Measurements from ENCODE around the gene RNASE1.

Gene RNASE1

DNA sequence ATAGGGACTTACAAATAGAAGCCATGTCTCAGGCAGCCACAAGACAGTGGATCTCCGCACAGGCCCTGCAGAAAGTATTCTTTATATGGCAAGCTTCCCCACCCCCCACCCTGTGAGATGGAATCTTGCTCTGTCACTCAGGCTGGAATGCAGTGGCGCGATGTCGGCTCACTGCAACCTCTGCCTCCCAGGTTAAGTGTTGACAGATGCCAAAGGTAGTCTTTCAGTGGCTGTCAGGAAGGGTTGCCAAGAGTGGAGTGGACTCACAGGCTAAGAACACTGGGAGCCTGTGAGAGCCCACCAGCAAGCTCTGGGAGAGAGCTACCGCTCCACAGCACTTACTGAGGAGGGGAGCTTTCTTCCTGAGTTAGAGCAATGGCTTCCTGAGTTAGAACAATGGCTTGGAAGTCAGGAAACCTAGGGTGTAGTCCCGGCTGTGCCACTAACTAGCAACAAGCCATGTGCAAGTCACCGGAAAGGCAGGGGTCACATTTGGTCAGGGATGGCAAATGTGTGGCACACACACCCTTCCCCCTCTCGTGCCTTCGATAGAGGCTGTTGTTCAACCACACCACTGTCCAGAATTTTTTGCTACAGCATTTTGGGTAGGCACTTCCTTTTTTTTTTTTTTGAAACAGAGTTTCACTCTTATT is 2.6 kb downstream of the RNASE1 start:
- Histone ChIP-seq H3K9me3 (ENCODE audit: severe bottlenecking) (no peaks in the 10 kb centered on the region), H3K36me3 (no peaks in the 10 kb centered on the region), H3K27me3 (ENCODE audit: insufficient read depth, low read depth, severe bottlenecking) (peaks cover 79% of the 10 kb centered on the region), H3K27ac (no peak overlapping the region), H3K4me3 (ENCODE audit: low read depth, low read length) (no peak overlapping the region)
- TF ChIP-seq, protein P1, sequence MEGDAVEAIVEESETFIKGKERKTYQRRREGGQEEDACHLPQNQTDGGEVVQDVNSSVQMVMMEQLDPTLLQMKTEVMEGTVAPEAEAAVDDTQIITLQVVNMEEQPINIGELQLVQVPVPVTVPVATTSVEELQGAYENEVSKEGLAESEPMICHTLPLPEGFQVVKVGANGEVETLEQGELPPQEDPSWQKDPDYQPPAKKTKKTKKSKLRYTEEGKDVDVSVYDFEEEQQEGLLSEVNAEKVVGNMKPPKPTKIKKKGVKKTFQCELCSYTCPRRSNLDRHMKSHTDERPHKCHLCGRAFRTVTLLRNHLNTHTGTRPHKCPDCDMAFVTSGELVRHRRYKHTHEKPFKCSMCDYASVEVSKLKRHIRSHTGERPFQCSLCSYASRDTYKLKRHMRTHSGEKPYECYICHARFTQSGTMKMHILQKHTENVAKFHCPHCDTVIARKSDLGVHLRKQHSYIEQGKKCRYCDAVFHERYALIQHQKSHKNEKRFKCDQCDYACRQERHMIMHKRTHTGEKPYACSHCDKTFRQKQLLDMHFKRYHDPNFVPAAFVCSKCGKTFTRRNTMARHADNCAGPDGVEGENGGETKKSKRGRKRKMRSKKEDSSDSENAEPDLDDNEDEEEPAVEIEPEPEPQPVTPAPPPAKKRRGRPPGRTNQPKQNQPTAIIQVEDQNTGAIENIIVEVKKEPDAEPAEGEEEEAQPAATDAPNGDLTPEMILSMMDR (IDR thresholded peaks at IDR 0.05; ENCODE audit: low read depth, low read length), result no peak
- no peak for DNase-seq

DNA sequence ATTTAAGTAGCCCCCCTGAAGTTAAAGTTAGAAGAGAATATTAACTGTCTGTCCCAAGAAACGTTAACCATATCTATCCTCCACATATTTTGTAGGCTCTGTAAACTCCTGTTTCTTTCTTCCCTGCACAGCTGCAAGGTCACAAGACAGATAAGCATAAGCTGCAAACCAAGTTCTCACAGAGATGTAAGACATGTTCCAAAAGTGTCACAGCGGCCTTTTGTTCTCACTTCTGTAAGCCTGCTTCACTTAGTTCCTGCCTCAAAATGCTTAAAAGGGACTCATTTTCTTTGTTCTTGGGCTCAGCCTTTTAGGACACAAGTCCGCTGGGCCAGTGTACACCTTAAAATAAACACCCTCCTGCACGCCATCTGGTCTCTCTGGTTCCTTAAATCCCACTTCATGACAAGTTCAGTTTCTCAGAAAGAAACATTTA is 3.2 kb downstream of the RNASE1 start:
- Histone ChIP-seq H3K27me3 (ENCODE audit: insufficient read depth, low read depth, severe bottlenecking) (peaks cover 78% of the 10 kb centered on the region), H3K36me3 (no peaks in the 10 kb centered on the region), H3K9me3 (ENCODE audit: severe bottlenecking) (no peaks in the 10 kb centered on the region), H3K27ac (no peak overlapping the region), H3K4me3 (ENCODE audit: low read depth, low read length) (no peak overlapping the region)
- no peak for DNase-seq
- TF ChIP-seq, protein P1 (IDR thresholded peaks at IDR 0.05; ENCODE audit: low read depth, low read length), result no peak

DNA sequence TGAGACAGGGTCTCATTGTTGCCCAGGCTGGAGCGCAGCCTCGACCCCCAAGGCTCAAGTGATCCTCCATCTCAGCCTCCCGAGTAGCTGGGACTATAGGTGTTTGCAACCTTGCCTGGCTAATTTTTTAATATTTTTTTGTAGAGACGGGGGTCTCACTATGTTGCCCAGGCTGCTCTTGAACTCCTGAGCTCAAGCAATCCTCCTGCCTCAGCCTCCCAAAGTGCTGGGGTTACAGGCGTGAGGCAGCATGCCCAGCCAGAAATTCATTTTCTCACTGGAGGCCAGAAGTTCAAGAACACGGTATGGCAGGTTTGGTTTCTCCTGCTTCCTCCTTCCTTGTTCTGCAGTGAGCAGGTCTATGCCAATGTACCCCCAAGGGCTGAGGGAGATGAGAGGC is 3.7 kb downstream of the RNASE1 start:
- Histone ChIP-seq H3K27me3 (ENCODE audit: insufficient read depth, low read depth, severe bottlenecking) (peaks cover 76% of the 10 kb centered on the region), H3K4me3 (ENCODE audit: low read depth, low read length) (no peak overlapping the region), H3K9me3 (ENCODE audit: severe bottlenecking) (no peaks in the 10 kb centered on the region), H3K36me3 (no peaks in the 10 kb centered on the region), H3K27ac (no peak overlapping the region)
- TF ChIP-seq, protein P1 (IDR thresholded peaks at IDR 0.05; ENCODE audit: low read depth, low read length), result no peak
- no peak for DNase-seq

DNA sequence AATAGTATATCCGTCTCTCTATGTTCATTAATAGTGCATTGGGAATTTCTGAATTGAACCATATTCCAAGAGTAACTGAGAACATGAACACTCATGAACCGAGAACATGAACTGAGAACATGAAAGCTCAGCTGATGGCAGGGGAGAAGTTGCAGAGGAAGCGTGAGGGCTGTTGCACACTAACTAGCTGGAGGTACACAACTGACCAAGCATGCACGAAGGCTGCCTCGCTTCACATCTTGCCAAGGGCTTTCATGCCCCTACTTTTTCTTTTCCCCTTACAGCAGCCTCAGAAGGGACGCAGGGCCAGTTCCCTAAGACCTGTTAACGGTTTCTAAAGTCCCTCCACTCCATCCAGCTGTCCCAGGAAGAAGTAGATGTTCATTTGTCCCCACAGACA is 4.3 kb downstream of the RNASE1 start:
- Histone ChIP-seq H3K9me3 (ENCODE audit: severe bottlenecking) (no peaks in the 10 kb centered on the region), H3K27ac (no peak overlapping the region), H3K27me3 (ENCODE audit: insufficient read depth, low read depth, severe bottlenecking) (peaks cover 74% of the 10 kb centered on the region), H3K36me3 (no peaks in the 10 kb centered on the region), H3K4me3 (ENCODE audit: low read depth, low read length) (no peak overlapping the region)
- no peak for DNase-seq
- TF ChIP-seq, protein P1 (IDR thresholded peaks at IDR 0.05; ENCODE audit: low read depth, low read length), result no peak

DNA sequence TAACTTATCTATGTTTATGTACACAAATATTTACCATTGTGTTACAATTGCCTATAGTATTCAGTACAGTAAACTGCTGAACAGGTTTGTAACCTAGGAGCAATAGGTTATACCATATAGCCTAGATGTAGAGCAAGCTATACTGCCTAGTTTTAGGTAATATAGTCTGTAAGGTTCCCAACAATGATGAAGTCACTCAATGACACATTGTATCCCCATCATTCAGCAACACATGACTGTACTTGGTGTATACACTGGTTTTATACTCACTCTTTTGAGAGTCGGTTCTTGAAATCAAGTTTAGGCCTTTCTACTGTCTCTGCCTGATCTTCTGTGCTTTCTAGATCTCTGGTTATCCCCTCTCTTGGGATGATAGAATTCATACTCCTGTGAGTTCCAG is 5.5 kb downstream of the RNASE1 start:
- H3K4me3 ChIP-seq (ENCODE audit: low read depth, low read length), result no peak overlapping the region
- no peak overlapping the region for H3K27ac ChIP-seq
- TF ChIP-seq, protein P1 (IDR thresholded peaks at IDR 0.05; ENCODE audit: low read depth, low read length), result no peak
- DNase-seq, result no peak
- H3K9me3 ChIP-seq (ENCODE audit: severe bottlenecking), result no peaks in the 10 kb centered on the region
- no peaks in the 10 kb centered on the region for H3K36me3 ChIP-seq
- H3K27me3 ChIP-seq (ENCODE audit: insufficient read depth, low read depth, severe bottlenecking), result peaks cover 74% of the 10 kb centered on the region
